Smooth muscle cell (in vitro differentiated cells): ENCODE data around the gene PPARG. TPM values are rescaled to one million over a fixed set of nuclear protein-coding genes. Genes with fewer than 3 reads are reported as not detected.

Experiments
- DNase-seq: peaks from one replicate; lab custom pipeline; 2025; ENCODE audit not compliant: unreplicated experiment; lab: John Stamatoyannopoulos, UW
- H2AFZ ChIP-seq: fragments of 200-600 bp; sonication (generic); 2 replicates; pipeline ENCODE4 v1.6.0; 2016; ENCODE audit warnings: antibody characterized with exemption, low read depth, mild to moderate bottlenecking
- H3F3A ChIP-seq: fragments of 200-600 bp; sonication (generic); 2 replicates; pipeline ENCODE4 v1.6.0; 2017; ENCODE audit warnings: antibody characterized with exemption, low read depth
- H3K27ac ChIP-seq: fragments of 200-600 bp; sonication (generic); 2 replicates; pipeline ENCODE4 v1.5.1; 2016; ENCODE audit warnings: low read depth, mild to moderate bottlenecking
- H3K27me3 ChIP-seq: fragments of 200-600 bp; sonication (generic); 2 replicates; pipeline ENCODE4 v1.6.1; 2016; ENCODE audit warnings: low read depth, mild to moderate bottlenecking
- H3K36me3 ChIP-seq: fragments of 200-600 bp; sonication (generic); 2 replicates; pipeline ENCODE4 v1.5.1; 2016; ENCODE audit warnings: low read depth
- H3K4me1 ChIP-seq: fragments of 200-600 bp; sonication (generic); 2 replicates; pipeline ENCODE4 v1.5.1; 2016; ENCODE audit warnings: low read depth
- H3K4me2 ChIP-seq: fragments of 200-600 bp; sonication (generic); 2 replicates; pipeline ENCODE4 v1.6.0; 2016; ENCODE audit warnings: mild to moderate bottlenecking
- H3K4me3 ChIP-seq: fragments of 200-600 bp; sonication (generic); 2 replicates; pipeline ENCODE4 v1.5.1; 2016; ENCODE audit warnings: mild to moderate bottlenecking
- H3K79me2 ChIP-seq: fragments of 200-600 bp; sonication (generic); 2 replicates; pipeline ENCODE4 v1.6.0; 2016; ENCODE audit warnings: low read depth, mild to moderate bottlenecking
- H3K9ac ChIP-seq: fragments of 200-600 bp; sonication (generic); 2 replicates; pipeline ENCODE4 v1.6.0; 2016; ENCODE audit warnings: low read depth
- H3K9me3 ChIP-seq: fragments of 200-600 bp; sonication (generic); replicated peaks from 2 replicates; pipeline ENCODE4 v1.5.1; 2016; ENCODE audit warnings: low read depth
- H4K20me1 ChIP-seq: fragments of 200-600 bp; sonication (generic); 2 replicates; pipeline ENCODE4 v1.6.0; 2016; ENCODE audit warnings: low read depth
- CTCF ChIP-seq: fragments of 200-600 bp; sonication (generic); IDR thresholded peaks from 2 replicates; pipeline ENCODE4 v1.5.1; 2017; ENCODE audit warnings: borderline replicate concordance, mild to moderate bottlenecking, antibody characterized with exemption; ENCODE audit not compliant: insufficient read depth, poor library complexity, severe bottlenecking
- WGBS: methylation state at CpG from one replicate; pipeline ENCODE4 v1.1.7; 2016; ENCODE audit warnings: low lambda C conversion rate; 5-methylcytosine and 5-hydroxymethylcytosine counted together
- polyA plus RNA-seq: library from polyadenylated mRNA; unstranded; fragments of >200 nt; fragmentation: Nextera tagmentation; extraction: Ambion mirVana; gene quantifications from 2 replicates; pipeline ENCODE4 v1.2.1, GENCODE V29; 2016
- total RNA-seq: library from RNA; depleted of rRNA; stranded (reverse); fragments of >200 nt; gene quantifications from 2 replicates; pipeline ENCODE4 v1.2.3, GENCODE V29; 2014

PPARG gene
- total and polyA plus RNA-seq, 2 experiments from 2014 or later: 1.5 to 8.5 TPM

DNA sequence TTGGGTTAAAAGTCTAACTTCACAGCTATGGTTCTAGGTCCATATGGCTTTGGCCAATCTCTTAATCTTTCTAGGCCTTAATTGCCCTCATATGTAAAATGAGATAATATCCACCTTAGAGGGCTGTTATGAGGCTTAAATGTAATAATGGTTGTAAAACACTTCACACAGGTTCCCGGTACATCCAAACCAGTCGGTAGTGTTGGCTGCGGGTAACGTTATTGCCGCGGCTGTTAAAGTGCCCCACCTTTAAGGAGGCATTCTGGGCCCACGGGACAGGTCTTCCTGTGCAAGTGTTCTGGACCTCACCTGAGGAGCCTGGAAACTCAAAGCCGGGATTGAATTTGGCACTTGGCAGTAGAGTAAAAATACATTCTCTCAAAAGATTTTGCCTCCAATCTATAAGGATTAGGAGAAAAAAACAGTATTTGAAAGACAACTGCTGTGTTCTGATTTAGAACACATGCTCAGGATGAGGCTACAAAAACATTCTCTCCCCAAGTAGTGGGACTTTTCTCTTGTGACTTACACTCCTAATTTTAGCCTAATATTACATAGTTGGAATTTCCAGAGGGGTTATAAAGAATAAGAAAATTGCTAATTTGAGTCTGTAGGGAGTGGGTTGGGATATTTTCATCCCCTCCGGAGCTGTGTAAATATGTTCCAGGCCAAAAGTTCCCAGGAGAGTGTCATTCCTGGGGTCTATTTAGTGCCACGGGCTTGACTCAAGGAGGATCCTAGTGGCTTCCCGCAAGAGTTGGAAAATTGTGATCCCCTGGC is 150.5 kb downstream of the PPARG start:
- H3K79me2 ChIP-seq: no peaks in the 10 kb centered on the region
- no peaks in the 10 kb centered on the region for H3K9me3 ChIP-seq
- no peak for TF ChIP-seq CTCF
- H3K27ac ChIP-seq: no peak overlapping the region
- 82% methylated on average over 11 of the region's 11 CpGs for WGBS
- H3K36me3 ChIP-seq: no peaks in the 10 kb centered on the region
- no peak overlapping the region for H2AFZ ChIP-seq
- H3F3A ChIP-seq: peaks cover 8% of the 10 kb centered on the region
- no peaks in the 10 kb centered on the region for H4K20me1 ChIP-seq
- no peak overlapping the region for H3K4me2 ChIP-seq
- no peak overlapping the region for H3K9ac ChIP-seq
- H3K4me3 ChIP-seq: no peak overlapping the region
- no peaks in the 10 kb centered on the region for H3K27me3 ChIP-seq
- no peak for DNase-seq
- H3K4me1 ChIP-seq: peaks cover 3% of the 10 kb centered on the region

DNA sequence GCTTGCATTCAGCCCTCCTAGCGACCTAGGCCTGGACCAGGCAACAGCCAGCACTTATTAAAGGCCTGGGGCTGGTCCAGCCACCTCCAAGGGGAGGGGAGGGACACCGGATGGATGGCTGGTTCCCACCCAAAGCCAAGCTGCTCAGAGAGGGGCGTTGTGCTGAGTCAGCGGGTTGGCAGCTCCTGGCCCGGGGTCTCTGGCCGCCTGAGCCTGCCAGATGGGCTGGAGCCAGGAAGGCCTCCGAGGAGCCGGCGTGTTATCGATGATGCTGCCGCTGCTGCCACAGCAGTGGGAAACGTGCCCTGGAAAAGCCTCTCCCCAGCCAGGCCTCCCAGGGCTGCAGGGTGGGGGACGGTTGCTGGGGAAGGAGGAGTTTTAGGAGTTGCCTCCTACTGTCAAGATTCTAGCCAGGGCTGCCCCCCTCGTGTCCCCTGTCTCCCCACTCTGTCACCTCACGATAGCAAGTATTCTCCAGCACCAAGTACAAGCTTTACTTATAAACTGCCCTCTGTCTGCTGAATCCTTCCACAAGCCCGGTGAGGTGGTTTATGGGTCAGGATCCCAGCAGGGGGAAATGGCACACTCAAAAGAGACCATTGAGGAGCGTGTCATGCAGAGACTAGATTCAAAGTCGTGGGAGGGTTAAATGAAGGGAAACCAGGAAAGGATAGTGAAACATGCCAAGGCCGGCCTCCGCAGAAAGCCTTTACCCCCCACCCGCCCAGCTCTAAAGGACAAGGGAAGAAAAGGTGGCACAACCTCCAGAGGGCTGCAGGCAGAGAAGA is 152.3 kb downstream of the PPARG start:
- no peaks in the 10 kb centered on the region for H3K79me2 ChIP-seq
- H4K20me1 ChIP-seq: no peaks in the 10 kb centered on the region
- no peak overlapping the region for H3K27ac ChIP-seq
- no peak overlapping the region for H3K4me3 ChIP-seq
- WGBS: 73% methylated on average over 20 of the region's 21 CpGs
- no peak for TF ChIP-seq CTCF
- H3F3A ChIP-seq: peaks cover 10% of the 10 kb centered on the region
- H3K9me3 ChIP-seq: no peaks in the 10 kb centered on the region
- H2AFZ ChIP-seq: no peak overlapping the region
- no peaks in the 10 kb centered on the region for H3K27me3 ChIP-seq
- no peak overlapping the region for H3K4me2 ChIP-seq
- DNase-seq: no peak
- no peaks in the 10 kb centered on the region for H3K36me3 ChIP-seq
- peaks cover 9% of the 10 kb centered on the region for H3K4me1 ChIP-seq
- H3K9ac ChIP-seq: no peak overlapping the region

GRCh38 chr3:12442654-12443501 is 154.0 kb downstream of the PPARG start:
- no peak for TF ChIP-seq CTCF
- Histone ChIP-seq H3K4me1 (peaks cover 9% of the 10 kb centered on the region), H3F3A (peaks cover 10% of the 10 kb centered on the region), H3K4me2 (no peak overlapping the region), H2AFZ (no peak overlapping the region), H3K27me3 (no peaks in the 10 kb centered on the region), H3K9ac (no peak overlapping the region), H3K27ac (no peak overlapping the region), H3K79me2 (no peaks in the 10 kb centered on the region), H4K20me1 (no peaks in the 10 kb centered on the region), H3K36me3 (no peaks in the 10 kb centered on the region), H3K9me3 (no peaks in the 10 kb centered on the region), H3K4me3 (no peak overlapping the region)
- 73% methylated on average over 20 of the region's 20 CpGs for WGBS
- no peak for DNase-seq
